ENCODE data around the gene EFL1.

- TF ChIP-seq, protein P1, sequence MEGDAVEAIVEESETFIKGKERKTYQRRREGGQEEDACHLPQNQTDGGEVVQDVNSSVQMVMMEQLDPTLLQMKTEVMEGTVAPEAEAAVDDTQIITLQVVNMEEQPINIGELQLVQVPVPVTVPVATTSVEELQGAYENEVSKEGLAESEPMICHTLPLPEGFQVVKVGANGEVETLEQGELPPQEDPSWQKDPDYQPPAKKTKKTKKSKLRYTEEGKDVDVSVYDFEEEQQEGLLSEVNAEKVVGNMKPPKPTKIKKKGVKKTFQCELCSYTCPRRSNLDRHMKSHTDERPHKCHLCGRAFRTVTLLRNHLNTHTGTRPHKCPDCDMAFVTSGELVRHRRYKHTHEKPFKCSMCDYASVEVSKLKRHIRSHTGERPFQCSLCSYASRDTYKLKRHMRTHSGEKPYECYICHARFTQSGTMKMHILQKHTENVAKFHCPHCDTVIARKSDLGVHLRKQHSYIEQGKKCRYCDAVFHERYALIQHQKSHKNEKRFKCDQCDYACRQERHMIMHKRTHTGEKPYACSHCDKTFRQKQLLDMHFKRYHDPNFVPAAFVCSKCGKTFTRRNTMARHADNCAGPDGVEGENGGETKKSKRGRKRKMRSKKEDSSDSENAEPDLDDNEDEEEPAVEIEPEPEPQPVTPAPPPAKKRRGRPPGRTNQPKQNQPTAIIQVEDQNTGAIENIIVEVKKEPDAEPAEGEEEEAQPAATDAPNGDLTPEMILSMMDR (IDR thresholded peaks at IDR 0.05): no peak
- TF ChIP-seq ZFX (IDR thresholded peaks at IDR 0.05; ENCODE audit: borderline replicate concordance): no peak
These were observed 155.9 kb downstream of the EFL1 start for GRCh38 chr15:82106679-82107078.
